RWPE1 (cell line): ENCODE results near the gene FBXO7.

Experiments used
- CTCF ChIA-PET: fragments of 350-600 bp; sonication (Branson Sonifier 250); formaldehyde crosslinking; extraction: SDS; loops from one replicate; lab custom pipeline; 2021; lab: Yijun Ruan, JAX
- POLR2A ChIA-PET: fragments of 400-600 bp; formaldehyde crosslinking; extraction: SDS; loops from one replicate; lab custom pipeline; 2020; ENCODE audit warnings: antibody characterized with exemption; ENCODE audit not compliant: low non-redundant PET; lab: Yijun Ruan, JAX
- DNase-seq: peaks from one replicate; pipeline ENCODE4 v3.0.0; 2012; ENCODE audit warnings: low spot score
- H3K27ac ChIP-seq: fragments of 450-650 bp; 2 replicates; pipeline ENCODE4 v1.5.1; 2017
- TF ChIP-seq, protein P1 (sequence below): fragments of 450-650 bp; conservative IDR thresholded peaks from 2 replicates; pipeline ENCODE4 v1.5.1; 2017; ENCODE audit warnings: low read depth, mild to moderate bottlenecking

Gene FBXO7

DNA sequence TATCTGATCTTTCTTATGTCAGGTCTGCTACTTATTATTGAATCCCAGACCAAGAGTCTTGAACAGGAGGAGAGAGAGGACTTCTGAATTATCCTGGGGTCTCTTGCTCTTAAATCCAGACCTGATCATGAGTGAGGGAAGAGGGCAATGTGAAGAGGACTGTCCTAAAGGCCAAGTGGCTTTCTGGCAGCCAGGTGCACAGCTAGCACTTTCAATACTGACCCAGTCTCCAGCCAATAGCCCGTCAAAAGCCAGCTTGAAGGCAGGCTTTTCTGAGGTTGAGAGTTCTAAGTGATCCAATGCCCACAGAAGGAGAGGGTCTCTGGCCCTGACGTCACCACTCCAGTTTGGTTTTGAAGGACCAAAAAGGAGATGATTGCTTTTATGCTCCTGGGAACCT is 37.2 kb downstream of the FBXO7 start:
- ChIA-PET POLR2A (no interaction called here), CTCF (no interaction called here)
- TF ChIP-seq, protein P1, sequence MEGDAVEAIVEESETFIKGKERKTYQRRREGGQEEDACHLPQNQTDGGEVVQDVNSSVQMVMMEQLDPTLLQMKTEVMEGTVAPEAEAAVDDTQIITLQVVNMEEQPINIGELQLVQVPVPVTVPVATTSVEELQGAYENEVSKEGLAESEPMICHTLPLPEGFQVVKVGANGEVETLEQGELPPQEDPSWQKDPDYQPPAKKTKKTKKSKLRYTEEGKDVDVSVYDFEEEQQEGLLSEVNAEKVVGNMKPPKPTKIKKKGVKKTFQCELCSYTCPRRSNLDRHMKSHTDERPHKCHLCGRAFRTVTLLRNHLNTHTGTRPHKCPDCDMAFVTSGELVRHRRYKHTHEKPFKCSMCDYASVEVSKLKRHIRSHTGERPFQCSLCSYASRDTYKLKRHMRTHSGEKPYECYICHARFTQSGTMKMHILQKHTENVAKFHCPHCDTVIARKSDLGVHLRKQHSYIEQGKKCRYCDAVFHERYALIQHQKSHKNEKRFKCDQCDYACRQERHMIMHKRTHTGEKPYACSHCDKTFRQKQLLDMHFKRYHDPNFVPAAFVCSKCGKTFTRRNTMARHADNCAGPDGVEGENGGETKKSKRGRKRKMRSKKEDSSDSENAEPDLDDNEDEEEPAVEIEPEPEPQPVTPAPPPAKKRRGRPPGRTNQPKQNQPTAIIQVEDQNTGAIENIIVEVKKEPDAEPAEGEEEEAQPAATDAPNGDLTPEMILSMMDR: no peak
- H3K27ac ChIP-seq: no peak overlapping the region
- DNase-seq: no peak

GRCh38 chr22:32512267-32512982 is 37.8 kb downstream of the FBXO7 start:
- ChIA-PET POLR2A (no interaction called here), CTCF (no interaction called here)
- TF ChIP-seq, protein P1: no peak
- H3K27ac ChIP-seq: no peak overlapping the region
- no peak for DNase-seq

- DNase-seq: no peak
- ChIA-PET POLR2A (no interaction called here), CTCF (no interaction called here)
- TF ChIP-seq, protein P1: no peak
- H3K27ac ChIP-seq: no peak overlapping the region
These were observed 40.5 kb downstream of the FBXO7 start for GRCh38 chr22:32515084-32515483.

DNA sequence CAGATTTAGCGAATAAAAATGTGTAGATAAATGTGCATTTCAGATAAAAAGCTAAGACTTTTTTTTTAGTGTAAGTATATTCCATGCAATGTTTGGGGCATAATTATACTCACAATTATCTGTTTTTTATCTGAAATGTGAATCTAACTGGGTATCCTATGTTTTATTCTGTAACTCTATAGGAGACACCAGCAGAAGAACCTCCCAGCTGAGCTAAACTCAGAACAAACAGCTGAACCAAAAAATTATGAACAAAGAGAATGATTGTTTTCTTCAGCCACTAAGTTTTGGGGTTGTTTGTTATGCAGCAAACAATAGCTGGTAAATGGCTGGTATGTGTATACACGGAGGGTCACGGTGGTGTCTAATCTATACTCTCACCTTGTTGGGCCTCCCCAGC is 42.9 kb downstream of the FBXO7 start:
- TF ChIP-seq, protein P1: no peak
- H3K27ac ChIP-seq: no peak overlapping the region
- DNase-seq: no peak
- ChIA-PET CTCF (interaction anchor here (0.6 to 1.2 kb wide), 2 partner anchors 10 to 14 kb away, joined by 3 to 4 read pairs; no protein-coding TSS in a partner anchor), POLR2A (no interaction called here)

- H3K27ac ChIP-seq: no peak overlapping the region
- POLR2A ChIA-PET: no interaction called here
- CTCF ChIA-PET: interaction anchor here (0.6 to 1.2 kb wide), 2 partner anchors 10 to 14 kb away, joined by 3 to 4 read pairs; no protein-coding TSS in a partner anchor
- TF ChIP-seq, protein P1: no peak
- DNase-seq: no peak
These were observed 43.3 kb downstream of the FBXO7 start for GRCh38 chr22:32517921-32518320.

DNA sequence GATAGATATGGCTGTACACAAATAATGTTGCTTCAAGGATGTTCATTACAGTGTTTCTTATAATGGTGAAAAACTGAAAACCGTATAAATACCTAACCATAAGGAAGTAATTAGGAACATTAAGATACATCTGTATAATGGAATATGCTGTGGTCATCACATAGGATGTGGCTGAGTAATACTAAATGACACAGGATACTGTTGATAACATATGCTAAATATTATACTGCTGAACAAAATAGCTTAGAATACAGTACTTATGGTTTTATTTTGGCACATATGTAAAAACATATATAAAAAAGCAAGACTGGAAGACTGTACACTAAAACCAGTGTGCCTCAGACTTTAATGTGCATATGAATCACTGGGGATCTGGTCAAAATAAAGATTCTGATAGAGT is 43.8 kb downstream of the FBXO7 start:
- TF ChIP-seq, protein P1: no peak
- no peak overlapping the region for H3K27ac ChIP-seq
- no peak for DNase-seq
- CTCF ChIA-PET: no interaction called here
- POLR2A ChIA-PET: no interaction called here
